ENCODE measurements around the gene SULT1A1. TPM values are rescaled to one million over a fixed set of nuclear protein-coding genes. Genes with fewer than 3 reads are reported as not detected.
A peak's percentile ranks its signal among the peaks of the same experiment; 100 is the strongest.

Gene SULT1A1
- total RNA-seq, 1 donor from 2014 or later, result 5.3 TPM

DNA sequence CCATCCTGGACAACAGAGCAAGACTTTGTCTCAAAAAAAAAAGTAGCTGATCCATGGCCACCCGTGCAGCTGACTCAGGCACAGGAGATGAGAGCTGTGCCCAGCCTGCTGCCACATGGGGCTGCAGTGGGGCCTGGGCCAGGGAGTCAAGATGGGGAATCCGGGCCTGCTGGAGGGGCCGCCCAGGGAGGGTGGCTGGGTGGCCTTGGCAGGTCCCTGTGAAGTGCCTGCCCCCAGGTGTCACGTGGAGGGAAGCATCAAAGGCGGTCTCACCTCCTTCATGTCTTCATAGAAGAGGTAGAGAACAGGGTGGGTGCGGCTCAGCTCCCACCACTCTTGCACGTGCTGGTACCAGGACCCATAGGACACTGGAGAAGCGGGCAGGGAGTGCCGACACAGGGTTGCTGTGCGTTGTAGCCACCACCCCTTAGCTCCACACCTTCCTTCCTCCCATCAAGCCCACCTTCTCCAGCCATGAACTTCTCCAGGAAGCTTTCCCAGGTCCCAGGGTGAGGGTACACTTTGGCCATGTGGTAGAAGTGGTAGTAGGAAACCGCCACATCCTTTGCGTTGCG is 16.8 kb downstream of the SULT1A1 start:
- Mint-ChIP-seq H3K36me3 (ENCODE audit: low read depth, unreplicated experiment) (peaks cover 13% of the 10 kb centered on the region), H3K4me1 (ENCODE audit: unreplicated experiment) (peaks cover 18% of the 10 kb centered on the region), H3K9me3 (ENCODE audit: unreplicated experiment) (no peaks in the 10 kb centered on the region), H3K4me3 (ENCODE audit: unreplicated experiment) (no peak overlapping the region), H3K27me3 (ENCODE audit: unreplicated experiment) (peaks cover 11% of the 10 kb centered on the region), H3K27ac (ENCODE audit: unreplicated experiment) (no peak overlapping the region)
- TF ChIP-seq, protein P1, sequence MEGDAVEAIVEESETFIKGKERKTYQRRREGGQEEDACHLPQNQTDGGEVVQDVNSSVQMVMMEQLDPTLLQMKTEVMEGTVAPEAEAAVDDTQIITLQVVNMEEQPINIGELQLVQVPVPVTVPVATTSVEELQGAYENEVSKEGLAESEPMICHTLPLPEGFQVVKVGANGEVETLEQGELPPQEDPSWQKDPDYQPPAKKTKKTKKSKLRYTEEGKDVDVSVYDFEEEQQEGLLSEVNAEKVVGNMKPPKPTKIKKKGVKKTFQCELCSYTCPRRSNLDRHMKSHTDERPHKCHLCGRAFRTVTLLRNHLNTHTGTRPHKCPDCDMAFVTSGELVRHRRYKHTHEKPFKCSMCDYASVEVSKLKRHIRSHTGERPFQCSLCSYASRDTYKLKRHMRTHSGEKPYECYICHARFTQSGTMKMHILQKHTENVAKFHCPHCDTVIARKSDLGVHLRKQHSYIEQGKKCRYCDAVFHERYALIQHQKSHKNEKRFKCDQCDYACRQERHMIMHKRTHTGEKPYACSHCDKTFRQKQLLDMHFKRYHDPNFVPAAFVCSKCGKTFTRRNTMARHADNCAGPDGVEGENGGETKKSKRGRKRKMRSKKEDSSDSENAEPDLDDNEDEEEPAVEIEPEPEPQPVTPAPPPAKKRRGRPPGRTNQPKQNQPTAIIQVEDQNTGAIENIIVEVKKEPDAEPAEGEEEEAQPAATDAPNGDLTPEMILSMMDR (IDR thresholded peaks at IDR 0.05; ENCODE audit: unreplicated experiment), result no peak
- no peak for DNase-seq (ENCODE audit: low spot score)

DNA sequence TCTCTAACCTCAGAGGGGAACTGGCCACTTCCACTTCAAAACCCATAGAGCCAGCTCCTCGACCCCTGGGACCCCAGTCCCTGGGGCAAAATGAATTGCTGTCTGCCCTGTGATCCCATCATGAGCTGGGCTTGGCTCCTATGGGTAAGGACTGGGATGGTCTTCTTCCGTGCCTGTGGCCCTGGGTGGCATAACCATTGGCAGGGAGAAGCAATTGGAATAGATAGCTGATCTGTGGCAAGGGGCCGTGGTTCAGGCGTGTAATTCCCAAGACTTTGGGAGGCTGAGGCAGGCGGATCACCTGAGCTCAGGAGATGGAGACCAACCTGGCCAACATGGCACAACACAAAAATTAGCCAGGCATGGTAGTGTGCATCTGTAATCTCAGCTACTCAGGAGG is 17.3 kb downstream of the SULT1A1 start:
- peaks cover 13% of the 10 kb centered on the region for H3K36me3 Mint-ChIP-seq (ENCODE audit: low read depth, unreplicated experiment)
- H3K27ac Mint-ChIP-seq (ENCODE audit: unreplicated experiment), result no peak overlapping the region
- peaks cover 11% of the 10 kb centered on the region for H3K27me3 Mint-ChIP-seq (ENCODE audit: unreplicated experiment)
- TF ChIP-seq, protein P1 (IDR thresholded peaks at IDR 0.05; ENCODE audit: unreplicated experiment), result no peak
- peak overlapping the region; percentile 40 for H3K4me3 Mint-ChIP-seq (ENCODE audit: unreplicated experiment)
- H3K4me1 Mint-ChIP-seq (ENCODE audit: unreplicated experiment), result peaks cover 18% of the 10 kb centered on the region
- DNase-seq (ENCODE audit: low spot score), result no peak
- H3K9me3 Mint-ChIP-seq (ENCODE audit: unreplicated experiment), result no peaks in the 10 kb centered on the region

DNA sequence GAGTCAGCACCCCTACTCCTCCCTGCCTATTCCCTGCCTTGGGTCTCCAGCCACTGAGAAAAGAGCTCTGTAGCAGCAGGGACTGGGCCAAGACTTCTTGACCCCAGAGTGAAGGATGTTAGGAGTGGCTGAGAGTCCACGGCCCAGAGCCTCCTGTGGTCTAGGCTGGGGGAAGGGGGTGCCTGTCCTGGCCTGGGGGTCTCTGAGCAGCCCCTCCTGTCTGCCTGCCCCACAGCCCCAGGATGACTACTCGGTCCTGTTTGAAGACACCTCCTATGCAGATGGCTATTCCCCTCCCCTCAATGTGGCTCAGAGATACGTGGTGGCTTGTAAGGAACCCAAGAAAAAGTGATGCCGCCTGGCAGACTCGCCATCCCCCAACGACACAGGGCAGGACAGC is 18.5 kb downstream of the SULT1A1 start:
- H3K27me3 Mint-ChIP-seq (ENCODE audit: unreplicated experiment), result peaks cover 6% of the 10 kb centered on the region
- no peaks in the 10 kb centered on the region for H3K9me3 Mint-ChIP-seq (ENCODE audit: unreplicated experiment)
- H3K4me1 Mint-ChIP-seq (ENCODE audit: unreplicated experiment), result peaks cover 8% of the 10 kb centered on the region
- H3K36me3 Mint-ChIP-seq (ENCODE audit: low read depth, unreplicated experiment), result peaks cover 13% of the 10 kb centered on the region
- DNase-seq (ENCODE audit: low spot score), result no peak
- peak overlapping the region; percentile 21 for H3K4me3 Mint-ChIP-seq (ENCODE audit: unreplicated experiment)
- TF ChIP-seq, protein P1 (IDR thresholded peaks at IDR 0.05; ENCODE audit: unreplicated experiment), result no peak
- no peak overlapping the region for H3K27ac Mint-ChIP-seq (ENCODE audit: unreplicated experiment)

DNA sequence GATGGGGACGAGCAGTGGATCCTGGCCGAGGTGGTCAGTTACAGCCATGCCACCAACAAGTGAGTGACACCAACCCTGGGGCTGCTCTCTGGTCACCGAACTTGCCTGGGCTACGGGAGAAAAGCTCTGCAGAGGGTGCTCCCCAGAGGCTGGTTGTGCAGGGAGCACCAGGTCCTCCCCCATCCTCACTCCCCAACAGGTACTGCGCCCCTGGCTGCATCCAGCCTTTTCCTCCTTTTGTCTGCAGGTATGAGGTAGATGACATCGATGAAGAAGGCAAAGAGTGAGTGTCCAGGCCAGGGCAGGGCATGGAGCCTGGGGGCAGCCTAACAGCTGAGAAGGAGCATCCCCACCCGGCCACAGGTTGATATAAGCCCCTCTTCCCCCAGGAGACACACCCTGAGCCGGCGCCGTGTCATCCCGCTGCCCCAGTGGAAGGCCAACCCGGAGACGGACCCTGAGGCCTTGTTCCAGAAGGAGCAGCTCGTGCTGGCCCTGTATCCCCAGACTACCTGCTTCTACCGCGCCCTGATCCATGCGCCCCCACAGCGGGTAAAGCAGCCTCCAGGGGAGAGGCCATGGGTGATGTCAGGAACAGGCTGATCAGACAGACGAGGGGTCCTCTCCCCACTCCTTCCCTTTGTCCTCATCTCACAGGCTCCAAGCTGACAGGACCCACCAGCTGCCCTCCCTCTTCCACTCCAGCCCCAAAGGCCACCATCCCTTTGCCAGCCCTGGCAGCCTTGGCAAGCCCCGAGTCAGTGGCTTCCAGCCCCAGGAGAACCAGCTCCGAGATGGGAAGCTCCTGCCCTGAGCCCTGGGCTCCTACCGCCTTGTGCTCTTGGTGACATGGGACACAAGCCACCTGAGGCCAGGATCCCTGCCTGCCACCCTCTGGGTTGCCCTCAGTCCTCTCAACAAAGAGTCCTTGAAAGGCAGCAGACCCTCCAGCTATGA is 19.2 kb downstream of the SULT1A1 start:
- peaks cover 4% of the 10 kb centered on the region for H3K4me1 Mint-ChIP-seq (ENCODE audit: unreplicated experiment)
- DNase-seq (ENCODE audit: low spot score), result no peak
- H3K27me3 Mint-ChIP-seq (ENCODE audit: unreplicated experiment), result peaks cover 6% of the 10 kb centered on the region
- H3K9me3 Mint-ChIP-seq (ENCODE audit: unreplicated experiment), result no peaks in the 10 kb centered on the region
- H3K27ac Mint-ChIP-seq (ENCODE audit: unreplicated experiment), result no peak overlapping the region
- TF ChIP-seq, protein P1 (IDR thresholded peaks at IDR 0.05; ENCODE audit: unreplicated experiment), result no peak
- no peak overlapping the region for H3K4me3 Mint-ChIP-seq (ENCODE audit: unreplicated experiment)
- peaks cover 13% of the 10 kb centered on the region for H3K36me3 Mint-ChIP-seq (ENCODE audit: low read depth, unreplicated experiment)

DNA sequence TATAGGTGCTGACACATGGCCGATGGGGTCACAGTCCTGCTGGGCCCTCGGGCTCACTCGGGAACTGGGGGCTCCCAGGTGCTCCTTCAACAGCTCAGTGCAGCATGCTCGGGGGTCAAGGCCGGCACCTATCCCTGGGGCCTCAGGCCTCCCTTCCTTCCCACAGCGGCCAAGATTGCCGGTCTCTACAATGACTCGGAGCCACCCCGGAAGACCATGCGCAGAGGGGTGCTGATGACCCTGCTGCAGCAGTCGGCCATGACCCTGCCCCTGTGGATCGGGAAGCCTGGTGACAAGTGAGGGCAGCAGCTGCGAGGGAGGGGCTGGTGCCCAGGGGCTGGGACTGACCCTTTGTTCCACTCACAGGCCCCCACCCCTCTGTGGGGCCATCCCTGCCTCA is 19.9 kb downstream of the SULT1A1 start:
- Mint-ChIP-seq H3K27ac (ENCODE audit: unreplicated experiment) (no peak overlapping the region), H3K4me3 (ENCODE audit: unreplicated experiment) (no peak overlapping the region), H3K27me3 (ENCODE audit: unreplicated experiment) (peaks cover 6% of the 10 kb centered on the region), H3K4me1 (ENCODE audit: unreplicated experiment) (no peaks in the 10 kb centered on the region), H3K9me3 (ENCODE audit: unreplicated experiment) (no peaks in the 10 kb centered on the region), H3K36me3 (ENCODE audit: low read depth, unreplicated experiment) (peaks cover 15% of the 10 kb centered on the region)
- TF ChIP-seq, protein P1 (IDR thresholded peaks at IDR 0.05; ENCODE audit: unreplicated experiment), result no peak
- DNase-seq (ENCODE audit: low spot score), result no peak
